Astrocyte (in vitro differentiated cells and primary cell): ENCODE measurements around the gene NFIA. TPM values are rescaled to one million over a fixed set of nuclear protein-coding genes. Genes with fewer than 3 reads are reported as not detected.

ENCODE experiments used
- DNase-seq: peaks from one replicate; pipeline ENCODE4 v3.0.0-alpha.2; 2010; ENCODE audit warnings: low read depth
- FAIRE-seq: peaks from 2 replicates; lab custom pipeline; 2011; peaks lifted over from hg19 to GRCh38; lab: Jason Lieb, UNC
- H2AFZ ChIP-seq: 2 replicates; pipeline ENCODE4 v1.6.0; 2012; ENCODE audit warnings: low read depth, low read length, inconsistent platforms
- H3K27ac ChIP-seq: 2 replicates; pipeline ENCODE4 v1.5.1; 2011; ENCODE audit warnings: low read depth, low read length, inconsistent platforms
- H3K27me3 ChIP-seq: 2 replicates; pipeline ENCODE4 v1.6.0; 2011; ENCODE audit warnings: low read length, inconsistent platforms; ENCODE audit not compliant: insufficient read depth
- H3K36me3 ChIP-seq: 2 replicates; pipeline ENCODE4 v1.5.1; 2011; ENCODE audit warnings: low read length, inconsistent platforms; ENCODE audit not compliant: insufficient read depth
- H3K4me1 ChIP-seq: 2 replicates; pipeline ENCODE4 v1.5.1; 2011; ENCODE audit warnings: low read length, inconsistent platforms; ENCODE audit not compliant: insufficient read depth
- H3K4me2 ChIP-seq: 2 replicates; pipeline ENCODE4 v1.6.0; 2012; ENCODE audit warnings: low read length, inconsistent platforms
- H3K4me3 ChIP-seq: 2 replicates; pipeline ENCODE4 v1.5.1; 2011; ENCODE audit warnings: low read depth, mild to moderate bottlenecking, low read length, inconsistent platforms; ENCODE audit not compliant: insufficient read depth
- H3K79me2 ChIP-seq: 2 replicates; pipeline ENCODE4 v1.6.0; 2012; ENCODE audit warnings: mild to moderate bottlenecking, low read length, inconsistent platforms; ENCODE audit not compliant: insufficient read depth
- H3K9ac ChIP-seq: 2 replicates; pipeline ENCODE4 v1.6.0; 2012; ENCODE audit warnings: mild to moderate bottlenecking, low read length, inconsistent platforms
- H3K9me3 ChIP-seq: 2 replicates; pipeline ENCODE4 v1.5.1; 2012; ENCODE audit warnings: low read depth, mild to moderate bottlenecking, low read length, inconsistent platforms; ENCODE audit not compliant: insufficient read depth
- H4K20me1 ChIP-seq: 2 replicates; pipeline ENCODE4 v1.6.0; 2012; ENCODE audit warnings: low read length, inconsistent platforms; ENCODE audit not compliant: insufficient read depth
- H3K27ac Mint-ChIP-seq: one replicate; pipeline ENCODE4 v1.8.0; 2021; ENCODE audit warnings: mild to moderate bottlenecking, mixed read lengths; ENCODE audit not compliant: unreplicated experiment
- H3K27me3 Mint-ChIP-seq: one replicate; pipeline ENCODE4 v1.8.0; 2021; ENCODE audit warnings: low read depth, mixed read lengths; ENCODE audit not compliant: unreplicated experiment
- H3K36me3 Mint-ChIP-seq: one replicate; pipeline ENCODE4 v1.8.0; 2021; ENCODE audit warnings: low read depth, mixed read lengths; ENCODE audit not compliant: unreplicated experiment
- H3K4me1 Mint-ChIP-seq: one replicate; pipeline ENCODE4 v1.8.0; 2021; ENCODE audit warnings: low read depth, mixed read lengths; ENCODE audit not compliant: unreplicated experiment
- H3K4me3 Mint-ChIP-seq: one replicate; pipeline ENCODE4 v1.8.0; 2021; ENCODE audit warnings: mild to moderate bottlenecking, moderate library complexity, mixed read lengths; ENCODE audit not compliant: unreplicated experiment
- H3K9me3 Mint-ChIP-seq: one replicate; pipeline ENCODE4 v1.8.0; 2021; ENCODE audit warnings: mild to moderate bottlenecking, mixed read lengths; ENCODE audit not compliant: unreplicated experiment
- EZH2 ChIP-seq: IDR thresholded peaks from 2 replicates; pipeline ENCODE4 v1.6.1; 2012; ENCODE audit warnings: mild to moderate bottlenecking, low read length, inconsistent platforms; ENCODE audit not compliant: insufficient read depth
- total RNA-seq: library from RNA; stranded (reverse); gene quantifications from 2 replicates; pipeline ENCODE4 v1.2.1, GENCODE V29; 2021
- TF ChIP-seq, protein P1 (sequence below): IDR thresholded peaks from 2 replicates; pipeline ENCODE4 v1.5.1; 2011; ENCODE audit warnings: low read depth, mild to moderate bottlenecking, inconsistent platforms, low read length, moderate library complexity; ENCODE audit not compliant: insufficient read depth

Gene NFIA
- total RNA-seq, 1 donor from 2014 or later, result 4.6 TPM

DNA sequence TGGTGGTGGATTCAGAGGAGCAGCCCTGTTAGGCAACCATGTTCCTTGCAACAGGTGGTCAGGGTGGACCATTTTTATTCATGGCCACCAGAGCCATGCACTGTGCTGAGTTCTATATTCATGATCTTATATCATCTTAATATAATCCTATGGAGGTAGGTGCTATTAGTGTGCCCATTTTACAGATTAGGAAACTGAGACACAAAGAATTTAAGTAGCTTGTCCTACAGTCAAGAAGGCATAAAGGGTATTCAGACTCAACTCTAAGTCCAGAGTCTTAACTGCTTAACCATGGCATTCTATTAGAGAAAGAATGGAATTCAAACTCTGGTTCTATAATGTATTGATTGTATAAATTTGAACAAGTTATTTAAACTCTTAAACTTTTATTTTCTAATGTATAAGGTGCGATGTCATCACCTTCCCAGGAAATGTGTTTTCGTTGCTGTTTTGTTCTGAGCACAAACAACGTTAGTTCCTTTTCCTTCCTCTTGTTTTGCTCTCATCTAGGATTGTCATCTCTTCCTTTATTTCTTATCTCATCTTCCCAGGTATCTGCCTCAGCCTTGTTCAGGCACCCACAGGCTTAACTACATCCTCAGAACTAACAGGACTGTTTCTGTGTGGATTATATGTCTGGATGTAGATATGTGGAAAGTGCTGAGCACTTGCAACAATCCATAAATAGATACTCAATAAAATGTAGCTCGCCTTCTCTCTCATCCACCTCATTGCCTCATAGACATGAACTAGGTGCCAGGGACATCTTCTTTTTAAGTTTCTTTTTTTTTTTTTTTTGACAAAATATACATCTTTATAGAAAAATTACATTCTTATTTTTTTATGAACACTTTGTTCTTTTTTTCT lies 207.1 kb downstream of the NFIA start:
- H3K27me3 ChIP-seq, result peaks cover 12% of the 10 kb centered on the region
- H3K4me3 ChIP-seq, result no peak overlapping the region
- no peak for DNase-seq
- Mint-ChIP-seq H3K9me3 (no peaks in the 10 kb centered on the region), H3K27ac (no peak overlapping the region), H3K4me3 (no peak overlapping the region), H3K4me1 (peaks cover 32% of the 10 kb centered on the region), H3K36me3 (no peaks in the 10 kb centered on the region), H3K27me3 (peaks cover 3% of the 10 kb centered on the region)
- H3K9me3 ChIP-seq, result no peaks in the 10 kb centered on the region
- H3K9ac ChIP-seq, result no peak overlapping the region
- no peak for FAIRE-seq
- H3K4me2 ChIP-seq, result no peak overlapping the region
- no peaks in the 10 kb centered on the region for H4K20me1 ChIP-seq
- H3K4me1 ChIP-seq, result peaks cover 7% of the 10 kb centered on the region
- no peaks in the 10 kb centered on the region for H3K79me2 ChIP-seq
- H2AFZ ChIP-seq, result no peak overlapping the region
- TF ChIP-seq EZH2, result no peak
- TF ChIP-seq, protein P1, sequence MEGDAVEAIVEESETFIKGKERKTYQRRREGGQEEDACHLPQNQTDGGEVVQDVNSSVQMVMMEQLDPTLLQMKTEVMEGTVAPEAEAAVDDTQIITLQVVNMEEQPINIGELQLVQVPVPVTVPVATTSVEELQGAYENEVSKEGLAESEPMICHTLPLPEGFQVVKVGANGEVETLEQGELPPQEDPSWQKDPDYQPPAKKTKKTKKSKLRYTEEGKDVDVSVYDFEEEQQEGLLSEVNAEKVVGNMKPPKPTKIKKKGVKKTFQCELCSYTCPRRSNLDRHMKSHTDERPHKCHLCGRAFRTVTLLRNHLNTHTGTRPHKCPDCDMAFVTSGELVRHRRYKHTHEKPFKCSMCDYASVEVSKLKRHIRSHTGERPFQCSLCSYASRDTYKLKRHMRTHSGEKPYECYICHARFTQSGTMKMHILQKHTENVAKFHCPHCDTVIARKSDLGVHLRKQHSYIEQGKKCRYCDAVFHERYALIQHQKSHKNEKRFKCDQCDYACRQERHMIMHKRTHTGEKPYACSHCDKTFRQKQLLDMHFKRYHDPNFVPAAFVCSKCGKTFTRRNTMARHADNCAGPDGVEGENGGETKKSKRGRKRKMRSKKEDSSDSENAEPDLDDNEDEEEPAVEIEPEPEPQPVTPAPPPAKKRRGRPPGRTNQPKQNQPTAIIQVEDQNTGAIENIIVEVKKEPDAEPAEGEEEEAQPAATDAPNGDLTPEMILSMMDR, result no peak
- H3K27ac ChIP-seq, result no peak overlapping the region
- no peaks in the 10 kb centered on the region for H3K36me3 ChIP-seq

DNA sequence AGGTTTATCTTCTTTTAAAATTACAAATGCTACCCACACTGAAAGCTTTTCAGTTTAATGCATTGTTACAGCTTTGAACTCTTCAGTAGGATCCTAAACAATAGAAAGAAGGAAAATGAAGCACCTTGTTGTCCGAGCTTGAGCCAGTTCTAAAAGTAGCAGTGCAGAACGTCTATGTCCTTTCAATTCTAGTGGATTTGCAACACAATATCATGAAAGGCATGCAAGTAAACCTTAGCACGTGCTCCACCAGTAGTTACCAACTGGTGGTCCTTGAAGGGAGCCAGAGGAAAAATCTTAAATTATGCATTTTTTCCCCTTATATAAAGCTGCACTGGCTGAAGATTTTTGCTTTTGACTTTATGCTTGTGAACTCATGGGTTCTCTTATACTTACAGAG lies 208.2 kb downstream of the NFIA start:
- Mint-ChIP-seq H3K27me3 (peaks cover 3% of the 10 kb centered on the region), H3K4me3 (no peak overlapping the region), H3K9me3 (no peaks in the 10 kb centered on the region), H3K27ac (no peak overlapping the region), H3K36me3 (no peaks in the 10 kb centered on the region), H3K4me1 (peaks cover 27% of the 10 kb centered on the region)
- no peak for DNase-seq
- no peaks in the 10 kb centered on the region for H3K9me3 ChIP-seq
- TF ChIP-seq, protein P1, result no peak
- peaks cover 7% of the 10 kb centered on the region for H3K4me1 ChIP-seq
- no peak overlapping the region for H3K4me2 ChIP-seq
- no peaks in the 10 kb centered on the region for H4K20me1 ChIP-seq
- no peaks in the 10 kb centered on the region for H3K79me2 ChIP-seq
- no peak for FAIRE-seq
- no peak overlapping the region for H3K4me3 ChIP-seq
- no peak overlapping the region for H3K27ac ChIP-seq
- H3K9ac ChIP-seq, result no peak overlapping the region
- H2AFZ ChIP-seq, result no peak overlapping the region
- no peaks in the 10 kb centered on the region for H3K36me3 ChIP-seq
- H3K27me3 ChIP-seq, result peaks cover 10% of the 10 kb centered on the region

DNA sequence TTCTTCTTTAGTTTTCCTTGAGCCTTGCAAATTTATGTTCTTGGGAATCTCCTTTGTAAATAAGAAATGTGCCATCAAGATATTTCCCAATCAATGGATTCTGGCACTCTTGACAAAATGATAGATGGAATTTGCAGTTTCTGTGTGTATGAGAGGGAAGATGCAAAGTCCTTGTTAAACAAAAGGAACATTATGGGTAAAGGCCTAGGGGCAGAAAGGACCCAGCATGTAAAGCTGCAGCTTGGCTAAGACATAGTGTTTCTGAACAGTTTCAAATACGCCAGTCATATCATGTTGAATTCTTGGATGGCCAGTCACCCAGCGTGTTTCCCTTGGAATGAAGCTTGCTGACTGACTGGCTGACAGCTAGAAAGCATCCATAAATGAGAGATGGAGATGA lies 210.8 kb downstream of the NFIA start:
- Histone ChIP-seq H3K36me3 (no peaks in the 10 kb centered on the region), H3K9ac (no peak overlapping the region), H3K27ac (no peak overlapping the region), H2AFZ (no peak overlapping the region), H3K79me2 (no peaks in the 10 kb centered on the region), H3K27me3 (peaks cover 17% of the 10 kb centered on the region), H3K9me3 (no peaks in the 10 kb centered on the region), H3K4me2 (no peak overlapping the region), H3K4me1 (no peaks in the 10 kb centered on the region), H3K4me3 (no peak overlapping the region), H4K20me1 (no peaks in the 10 kb centered on the region)
- Mint-ChIP-seq H3K4me3 (no peak overlapping the region), H3K27me3 (peaks cover 3% of the 10 kb centered on the region), H3K9me3 (peaks cover 2% of the 10 kb centered on the region), H3K27ac (no peak overlapping the region), H3K36me3 (no peaks in the 10 kb centered on the region), H3K4me1 (peaks cover 5% of the 10 kb centered on the region)
- DNase-seq (no peak), FAIRE-seq (no peak)
- TF ChIP-seq, protein P1, result no peak
